ENCODE data around the gene NUP210.

NUP210 gene

GRCh38 chr3:13426591-13426990 is 6.5 kb upstream of the NUP210 start:
- Histone ChIP-seq H3K14ac (ENCODE audit: low read length) (no peak overlapping the region), H3K4me2 (ENCODE audit: insufficient read depth, low read length, poor library complexity, severe bottlenecking) (no peak overlapping the region), H4K8ac (ENCODE audit: low read depth, low read length) (no peak overlapping the region), H2BK12ac (ENCODE audit: low read length) (no peak overlapping the region), H3K18ac (ENCODE audit: low read length) (no peak overlapping the region), H2AK5ac (ENCODE audit: low read depth, low read length) (no peak overlapping the region), H3K4me1 (ENCODE audit: control insufficient read depth in 2 of 2, insufficient read depth in 1 of 2, low read depth in 1 of 2, low read length in 2 of 2) (no peaks in the 10 kb centered on the region), H2AFZ (ENCODE audit: low read length) (no peak overlapping the region), H3K27me3 (ENCODE audit: control insufficient read depth in 3 of 3, insufficient read depth in 3 of 3, low read depth in 1 of 3, low read length in 3 of 3) (peaks cover 0 to 7% (median 0%) of the 10 kb centered on the region in 3 experiments), H3K79me1 (ENCODE audit: low read depth, low read length) (no peaks in the 10 kb centered on the region), H2BK5ac (ENCODE audit: low read length) (no peak overlapping the region), H2BK15ac (ENCODE audit: low read length) (no peak overlapping the region), H3K27ac (replicated peaks; ENCODE audit: low read length) (no peak overlapping the region), H3K4ac (ENCODE audit: low read length) (no peak overlapping the region), H3K4me3 (ENCODE audit: low read length in 2 of 2) (no peak overlapping the region), H3K36me3 (replicated peaks in 1 of 2; ENCODE audit: control insufficient read depth in 2 of 2, insufficient read depth in 2 of 2, low read length in 2 of 2) (no peaks in the 10 kb centered on the region), H3K23ac (ENCODE audit: low read depth, low read length, poor library complexity) (no peak overlapping the region), H4K91ac (ENCODE audit: low read depth, low read length, poor library complexity) (no peak overlapping the region), H3K9ac (ENCODE audit: low read depth, low read length, poor library complexity) (no peak overlapping the region), H3K9me3 (replicated peaks in 1 of 2; ENCODE audit: control insufficient read depth in 2 of 2, insufficient read depth in 1 of 2, low read depth in 1 of 2, low read length in 2 of 2) (no peaks in the 10 kb centered on the region), H2BK120ac (ENCODE audit: low read depth, low read length) (no peak overlapping the region)
- no peak for DNase-seq (ENCODE audit: low spot score)
- WGBS, 2 donors (ENCODE audit: extremely low coverage in 2 of 2, insufficient read length in 2 of 2, insufficient replicate concordance in 1 of 2) = no CpG with 5 or more reads among the region's 1 CpG

GRCh38 chr3:13425689-13426088 is 5.6 kb upstream of the NUP210 start:
- H3K9ac ChIP-seq (ENCODE audit: low read depth, low read length, poor library complexity) = no peak overlapping the region
- H3K23ac ChIP-seq (ENCODE audit: low read depth, low read length, poor library complexity) = no peak overlapping the region
- no peaks in the 10 kb centered on the region for H3K36me3 ChIP-seq (replicated peaks in 1 of 2; ENCODE audit: control insufficient read depth in 2 of 2, insufficient read depth in 2 of 2, low read length in 2 of 2)
- no peak overlapping the region for H3K4me3 ChIP-seq (ENCODE audit: low read length in 2 of 2)
- H3K4me2 ChIP-seq (ENCODE audit: insufficient read depth, low read length, poor library complexity, severe bottlenecking) = no peak overlapping the region
- H2AK5ac ChIP-seq (ENCODE audit: low read depth, low read length) = no peak overlapping the region
- peak overlapping the region; percentile 15 for H2BK15ac ChIP-seq (ENCODE audit: low read length)
- no CpG with 5 or more reads among the region's 2 CpGs for WGBS, 2 donors (ENCODE audit: extremely low coverage in 2 of 2, insufficient read length in 2 of 2, insufficient replicate concordance in 1 of 2)
- no peak overlapping the region for H4K91ac ChIP-seq (ENCODE audit: low read depth, low read length, poor library complexity)
- H3K27ac ChIP-seq (replicated peaks; ENCODE audit: low read length) = no peak overlapping the region
- H3K9me3 ChIP-seq (replicated peaks in 1 of 2; ENCODE audit: control insufficient read depth in 2 of 2, insufficient read depth in 1 of 2, low read depth in 1 of 2, low read length in 2 of 2) = no peaks in the 10 kb centered on the region
- DNase-seq (ENCODE audit: low spot score) = no peak
- H2BK5ac ChIP-seq (ENCODE audit: low read length) = no peak overlapping the region
- no peak overlapping the region for H2AFZ ChIP-seq (ENCODE audit: low read length)
- H3K18ac ChIP-seq (ENCODE audit: low read length) = no peak overlapping the region
- H3K4ac ChIP-seq (ENCODE audit: low read length) = no peak overlapping the region
- H3K4me1 ChIP-seq (ENCODE audit: control insufficient read depth in 2 of 2, insufficient read depth in 1 of 2, low read depth in 1 of 2, low read length in 2 of 2) = peaks cover 2 to 5% of the 10 kb centered on the region in 2 donors
- no peak overlapping the region for H2BK12ac ChIP-seq (ENCODE audit: low read length)
- H3K14ac ChIP-seq (ENCODE audit: low read length) = no peak overlapping the region
- H2BK120ac ChIP-seq (ENCODE audit: low read depth, low read length) = no peak overlapping the region
- no peak overlapping the region for H4K8ac ChIP-seq (ENCODE audit: low read depth, low read length)
- H3K79me1 ChIP-seq (ENCODE audit: low read depth, low read length) = no peaks in the 10 kb centered on the region
- peaks cover 0 to 13% (median 0%) of the 10 kb centered on the region in 3 experiments for H3K27me3 ChIP-seq (ENCODE audit: control insufficient read depth in 3 of 3, insufficient read depth in 3 of 3, low read depth in 1 of 3, low read length in 3 of 3)

GRCh38 chr3:13424865-13425617 is 4.9 kb upstream of the NUP210 start:
- H3K4me1 ChIP-seq (ENCODE audit: control insufficient read depth in 2 of 2, insufficient read depth in 1 of 2, low read depth in 1 of 2, low read length in 2 of 2) = peaks cover 3 to 5% of the 10 kb centered on the region in 2 donors
- no peak overlapping the region for H3K14ac ChIP-seq (ENCODE audit: low read length)
- no peak overlapping the region for H2BK5ac ChIP-seq (ENCODE audit: low read length)
- H4K8ac ChIP-seq (ENCODE audit: low read depth, low read length) = no peak overlapping the region
- no peaks in the 10 kb centered on the region for H3K36me3 ChIP-seq (replicated peaks in 1 of 2; ENCODE audit: control insufficient read depth in 2 of 2, insufficient read depth in 2 of 2, low read length in 2 of 2)
- H4K91ac ChIP-seq (ENCODE audit: low read depth, low read length, poor library complexity) = no peak overlapping the region
- H3K18ac ChIP-seq (ENCODE audit: low read length) = peak overlapping the region; percentile 30
- no peak overlapping the region for H3K23ac ChIP-seq (ENCODE audit: low read depth, low read length, poor library complexity)
- no peak overlapping the region for H3K4me2 ChIP-seq (ENCODE audit: insufficient read depth, low read length, poor library complexity, severe bottlenecking)
- H3K4me3 ChIP-seq (ENCODE audit: low read length in 2 of 2) = no peak overlapping the region
- no peak overlapping the region for H2AFZ ChIP-seq (ENCODE audit: low read length)
- H3K79me1 ChIP-seq (ENCODE audit: low read depth, low read length) = no peaks in the 10 kb centered on the region
- H3K9ac ChIP-seq (ENCODE audit: low read depth, low read length, poor library complexity) = no peak overlapping the region
- no CpG with 5 or more reads among the region's 4 CpGs for WGBS, 2 donors (ENCODE audit: extremely low coverage in 2 of 2, insufficient read length in 2 of 2, insufficient replicate concordance in 1 of 2)
- no peaks in the 10 kb centered on the region for H3K9me3 ChIP-seq (replicated peaks in 1 of 2; ENCODE audit: control insufficient read depth in 2 of 2, insufficient read depth in 1 of 2, low read depth in 1 of 2, low read length in 2 of 2)
- H3K27me3 ChIP-seq (ENCODE audit: control insufficient read depth in 3 of 3, insufficient read depth in 3 of 3, low read depth in 1 of 3, low read length in 3 of 3) = peaks cover 0 to 13% (median 0%) of the 10 kb centered on the region in 3 experiments
- no peak overlapping the region for H2BK15ac ChIP-seq (ENCODE audit: low read length)
- no peak overlapping the region for H3K4ac ChIP-seq (ENCODE audit: low read length)
- H3K27ac ChIP-seq (replicated peaks; ENCODE audit: low read length) = no peak overlapping the region
- no peak for DNase-seq (ENCODE audit: low spot score)
- H2AK5ac ChIP-seq (ENCODE audit: low read depth, low read length) = no peak overlapping the region
- no peak overlapping the region for H2BK12ac ChIP-seq (ENCODE audit: low read length)
- H2BK120ac ChIP-seq (ENCODE audit: low read depth, low read length) = no peak overlapping the region

- Histone ChIP-seq H2AK5ac (ENCODE audit: low read depth, low read length) (no peak overlapping the region), H3K36me3 (replicated peaks in 1 of 2; ENCODE audit: control insufficient read depth in 2 of 2, insufficient read depth in 2 of 2, low read length in 2 of 2) (no peaks in the 10 kb centered on the region), H4K8ac (ENCODE audit: low read depth, low read length) (no peak overlapping the region), H3K23ac (ENCODE audit: low read depth, low read length, poor library complexity) (no peak overlapping the region), H2BK12ac (ENCODE audit: low read length) (no peak overlapping the region), H3K4me1 (ENCODE audit: control insufficient read depth in 2 of 2, insufficient read depth in 1 of 2, low read depth in 1 of 2, low read length in 2 of 2) (peaks cover 5% of the 10 kb centered on the region in 2 donors), H2AFZ (ENCODE audit: low read length) (no peak overlapping the region), H2BK5ac (ENCODE audit: low read length) (no peak overlapping the region), H2BK15ac (ENCODE audit: low read length) (no peak overlapping the region), H3K27me3 (ENCODE audit: control insufficient read depth in 3 of 3, insufficient read depth in 3 of 3, low read depth in 1 of 3, low read length in 3 of 3) (peaks cover 0 to 13% (median under 1%) of the 10 kb centered on the region in 3 experiments), H3K79me1 (ENCODE audit: low read depth, low read length) (peaks cover 5% of the 10 kb centered on the region), H3K4me2 (ENCODE audit: insufficient read depth, low read length, poor library complexity, severe bottlenecking) (no peak overlapping the region), H3K9me3 (replicated peaks in 1 of 2; ENCODE audit: control insufficient read depth in 2 of 2, insufficient read depth in 1 of 2, low read depth in 1 of 2, low read length in 2 of 2) (no peaks in the 10 kb centered on the region), H3K14ac (ENCODE audit: low read length) (no peak overlapping the region), H3K4me3 (ENCODE audit: low read length in 2 of 2) (no peak overlapping the region), H3K9ac (ENCODE audit: low read depth, low read length, poor library complexity) (no peak overlapping the region), H4K91ac (ENCODE audit: low read depth, low read length, poor library complexity) (no peak overlapping the region), H3K27ac (replicated peaks; ENCODE audit: low read length) (no peak overlapping the region), H3K4ac (ENCODE audit: low read length) (no peak overlapping the region), H3K18ac (ENCODE audit: low read length) (no peak overlapping the region), H2BK120ac (ENCODE audit: low read depth, low read length) (no peak overlapping the region)
- no peak for DNase-seq (ENCODE audit: low spot score)
- WGBS, 2 donors (ENCODE audit: extremely low coverage in 2 of 2, insufficient read length in 2 of 2, insufficient replicate concordance in 1 of 2) = no CpG with 5 or more reads among the region's 3 CpGs
Observed at GRCh38 chr3:13424141-13424844, 4.2 kb upstream of the NUP210 start.
